Ovary (tissue), 3 donors: ENCODE measurements around the gene OR7G2.

ENCODE experiments used
- CTCF ChIP-seq, 3 donors: fragments of 450-650 bp in 2 of 3; fragments of 200-600 bp in 1 of 3; IDR thresholded peaks; one replicate each; pipeline versions ENCODE4 v1.5.1 to v1.8.0; 2016 to 2022; ENCODE audit warnings: antibody characterized with exemption in 3 of 3, mild to moderate bottlenecking in 1 of 3
- POLR2A ChIP-seq: fragments of 450-650 bp; IDR thresholded peaks from one replicate; pipeline ENCODE4 v1.6.1; 2017; ENCODE audit warnings: antibody characterized with exemption, mild to moderate bottlenecking, moderate library complexity
- donor health status: DM: no; HTN: no; CAD: no.

GRCh38 chr19:9057505-9058258 is 49.6 kb downstream of the OR7G2 start:
- TF ChIP-seq POLR2A (no peak), CTCF (IDR thresholded peaks at IDR 0.05) (no peak)
